NCI-H2029 (cell line): Measurements from ENCODE around the gene TK1.

Experiments used
- DNase-seq: peaks from one replicate; lab custom pipeline; 2025; lab: John Stamatoyannopoulos, UW

The TK1 gene

DNA sequence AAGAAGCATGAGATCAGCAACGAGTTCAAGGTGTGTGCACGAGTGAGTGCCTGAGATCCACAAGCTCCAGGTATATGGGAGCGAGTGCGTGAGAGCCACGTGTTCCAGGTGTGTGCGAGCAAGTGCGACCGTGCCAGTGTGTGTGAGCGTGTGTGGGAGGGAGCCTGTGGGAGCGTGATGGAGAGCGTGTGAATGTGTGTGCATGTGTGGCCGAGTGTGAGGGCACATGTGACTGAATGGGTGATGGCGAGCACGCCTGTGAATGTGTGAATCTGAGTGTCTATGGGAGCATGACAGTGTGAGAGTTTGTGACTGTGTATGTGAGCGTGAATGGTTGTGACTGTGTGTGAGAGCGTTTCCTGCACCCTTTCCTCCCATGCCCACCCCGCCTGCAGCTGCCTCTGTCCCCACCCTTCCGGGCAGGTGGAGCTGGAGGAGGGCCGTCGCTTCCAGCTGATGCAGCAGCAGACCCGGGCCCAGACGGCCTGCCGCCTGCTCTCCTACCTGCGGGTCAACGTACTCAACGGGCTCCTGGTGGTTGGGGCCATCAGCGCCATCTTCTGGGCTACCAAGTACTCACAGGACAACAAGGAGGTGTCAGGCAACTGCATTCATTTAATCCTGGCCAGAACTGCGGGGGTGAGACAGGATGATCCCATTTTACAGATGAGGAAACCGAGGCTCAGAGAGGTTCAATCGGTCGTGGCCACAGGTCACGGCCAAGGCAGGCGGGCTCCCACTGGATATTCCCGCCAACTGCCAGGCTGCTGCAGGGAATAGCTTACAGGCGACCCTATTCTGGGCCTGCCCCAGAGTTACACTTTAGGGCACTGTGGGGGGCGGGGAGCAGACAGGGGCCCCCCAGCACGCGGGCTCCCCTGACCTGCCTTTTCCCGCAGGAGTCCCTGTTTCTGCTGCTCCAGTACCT lies 52.6 kb downstream of the TK1 start:
- peak; percentile 34 for DNase-seq

- no peak for DNase-seq
Observed at GRCh38 chr17:78133179-78133951, 53.5 kb downstream of the TK1 start.

GRCh38 chr17:78132767-78133178 lies 54.1 kb downstream of the TK1 start:
- DNase-seq = no peak

DNA sequence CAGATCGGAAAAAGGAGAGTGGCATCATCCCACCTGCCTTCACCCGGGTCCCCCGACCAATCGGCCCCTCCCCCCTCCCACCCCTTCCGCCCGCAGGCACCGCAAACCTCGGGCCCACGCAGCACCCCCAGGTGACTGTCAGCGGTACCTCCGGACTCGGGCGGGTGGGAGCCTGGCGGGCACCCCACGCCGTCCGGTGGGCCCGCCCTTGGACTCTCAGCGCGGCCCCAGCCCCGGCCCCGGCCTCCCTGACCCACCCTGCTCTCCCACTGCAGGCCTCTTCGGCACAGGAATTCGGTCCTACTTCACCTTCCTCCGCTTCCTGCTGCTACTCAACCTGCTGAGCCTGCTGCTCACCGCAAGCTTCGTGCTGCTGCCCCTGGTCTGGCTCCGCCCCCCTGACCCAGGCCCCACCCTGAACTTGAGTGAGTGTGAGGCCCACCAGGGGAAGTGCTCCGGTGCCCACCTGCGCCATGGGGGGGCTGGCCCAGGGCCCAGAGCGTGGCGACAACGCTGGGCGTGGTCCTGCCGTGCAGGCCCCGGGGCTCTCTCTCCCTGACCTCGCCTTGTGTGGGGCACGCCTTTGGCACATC lies 54.7 kb downstream of the TK1 start:
- DNase-seq = no peak

GRCh38 chr17:78131172-78132083 lies 55.4 kb downstream of the TK1 start:
- DNase-seq = no peak

GRCh38 chr17:78130437-78131101 lies 56.3 kb downstream of the TK1 start, which contains the start of gene TMC8:
Gene TMC8, plus strand, starts transcription at chr17:78130771. Its CDS starts 818 bp downstream, at chr17:78131589.
- no peak for DNase-seq

- DNase-seq = no peak
Observed at GRCh38 chr17:78130090-78130436, 56.8 kb downstream of the TK1 start.

- no peak for DNase-seq
Observed at GRCh38 chr17:78129351-78130089, 57.3 kb downstream of the TK1 start.

DNA sequence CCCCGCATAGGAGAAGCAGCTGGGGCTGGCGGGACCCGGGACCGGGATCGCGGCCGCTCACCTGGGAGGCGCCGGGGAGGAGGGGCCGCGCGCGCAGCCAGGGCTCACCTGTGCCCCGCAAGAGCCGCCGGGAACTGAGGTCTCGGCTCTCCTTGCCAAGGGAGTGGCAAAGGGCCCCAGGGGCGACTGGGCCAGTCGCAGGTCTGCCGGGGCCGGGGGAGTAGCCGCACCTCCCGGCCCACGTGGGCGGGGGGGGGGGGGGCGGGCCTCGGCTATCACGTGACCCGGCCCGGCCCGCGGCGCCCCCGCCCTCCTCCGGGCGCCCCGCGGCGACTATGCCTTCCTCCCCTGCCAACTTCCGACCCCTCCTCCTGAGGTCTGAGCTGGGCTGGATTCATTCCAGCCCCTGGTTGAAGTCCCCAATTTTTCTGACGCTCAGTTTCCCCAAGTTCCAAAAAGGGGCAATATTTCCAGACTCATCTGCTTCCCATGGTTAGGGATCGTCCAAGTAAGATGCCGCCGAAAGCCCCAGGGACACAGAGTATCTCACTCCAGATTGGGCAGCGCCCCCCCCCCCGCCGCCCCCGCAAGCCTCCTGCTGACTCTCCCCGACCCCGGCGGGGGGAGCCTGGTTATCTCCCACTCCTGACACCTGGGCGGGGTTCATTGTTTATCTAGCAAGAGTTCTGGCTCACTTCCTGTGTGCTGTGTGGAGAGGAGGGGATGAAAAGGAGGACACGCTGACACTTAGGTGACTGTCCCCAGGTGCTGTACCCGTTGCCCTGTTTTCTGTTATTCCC lies 58.1 kb downstream of the TK1 start, which contains the start of gene TMC6:
TMC6 (minus strand) TSS at position 205 of the 800 bp plus-strand sequence. CDS start 1,923 bp downstream, outside the sequence.
- no peak for DNase-seq

GRCh38 chr17:78127888-78128550 lies 58.8 kb downstream of the TK1 start:
- no peak for DNase-seq

- no peak for DNase-seq
Observed at GRCh38 chr17:78127239-78127887, 59.5 kb downstream of the TK1 start.

DNA sequence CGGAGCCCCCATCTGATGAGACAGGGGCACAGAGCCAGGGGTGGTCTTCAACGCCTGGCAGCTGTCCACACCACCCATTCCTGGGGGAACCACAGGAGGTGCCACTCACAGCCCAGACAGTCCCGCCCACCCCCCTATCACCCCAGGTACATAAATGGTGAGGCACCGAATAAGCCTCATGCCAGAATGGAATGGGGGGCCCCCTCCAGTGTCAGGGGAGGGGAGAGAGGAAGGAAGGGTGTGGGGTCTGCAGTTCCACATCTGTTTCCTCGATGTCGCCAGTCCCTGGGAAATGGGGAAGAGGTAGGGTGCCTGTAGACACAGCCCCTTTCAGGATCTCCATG lies 60.0 kb downstream of the TK1 start:
- no peak for DNase-seq

- no peak for DNase-seq
Observed at GRCh38 chr17:78125976-78126894, 60.6 kb downstream of the TK1 start.

- no peak for DNase-seq
Observed at GRCh38 chr17:78125138-78125913, 61.5 kb downstream of the TK1 start.

- no peak for DNase-seq
Observed at GRCh38 chr17:78124836-78125137, 62.1 kb downstream of the TK1 start.
